ENCODE data around the gene RIC1. TPM values are rescaled to one million over a fixed set of nuclear protein-coding genes. Genes with fewer than 3 reads are reported as not detected.
"Not testable (repeated sequence)": the region's sequence is repeated elsewhere in the genome, so short reads cannot be mapped to it uniquely, and the experiment has no call there.

Gene RIC1
- total RNA-seq, 1 experiment from 2014 or later, result 14.7 TPM

DNA sequence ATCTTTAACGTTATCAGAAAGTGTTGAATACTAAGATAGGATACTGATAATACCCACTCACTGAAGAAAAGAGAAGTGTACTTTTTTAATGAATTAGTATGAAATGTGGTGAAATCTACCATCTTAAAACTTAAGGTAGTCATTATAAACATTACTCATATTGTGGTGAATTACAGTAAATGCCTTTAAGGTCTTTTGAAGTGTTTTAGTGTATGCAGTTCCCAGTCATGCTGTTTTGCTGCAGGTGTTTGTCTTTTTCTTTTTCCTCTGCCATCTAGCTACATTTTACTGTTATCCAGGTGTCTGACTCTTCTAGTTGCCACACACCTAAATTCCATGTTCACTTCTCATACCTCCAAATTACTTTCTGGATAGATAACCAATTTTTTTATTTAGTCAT is 131.4 kb downstream of the RIC1 start:
- in situ Hi-C loops (cut with HindIII; ENCODE audit: low pct_unique_long_range_greater_than_20kb, low sequenced_read_pairs), result no loop called here
- no peak for DNase-seq (ENCODE audit: low read depth, low spot score)

DNA sequence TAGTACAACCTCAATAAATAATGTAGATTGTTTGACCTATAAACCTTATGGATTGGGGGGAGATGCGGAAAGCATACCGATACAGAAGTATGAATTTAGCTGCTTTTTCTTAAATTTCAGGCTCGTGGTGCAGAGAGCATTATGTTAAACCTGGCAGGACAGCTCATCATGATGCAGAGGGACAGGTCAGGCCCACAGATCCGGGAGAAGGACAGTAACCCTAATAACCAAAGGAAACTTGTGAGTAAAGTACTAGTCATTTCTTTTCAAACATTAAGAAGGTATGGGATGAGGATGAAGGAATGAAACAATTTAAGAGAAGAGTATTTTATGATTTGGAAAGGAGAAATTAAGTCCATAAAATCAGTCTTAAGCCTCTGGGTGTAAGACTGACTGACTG is 133.5 kb downstream of the RIC1 start:
- in situ Hi-C loops (cut with HindIII; ENCODE audit: low pct_unique_long_range_greater_than_20kb, low sequenced_read_pairs), result no loop called here
- DNase-seq (ENCODE audit: low read depth, low spot score), result no peak

DNA sequence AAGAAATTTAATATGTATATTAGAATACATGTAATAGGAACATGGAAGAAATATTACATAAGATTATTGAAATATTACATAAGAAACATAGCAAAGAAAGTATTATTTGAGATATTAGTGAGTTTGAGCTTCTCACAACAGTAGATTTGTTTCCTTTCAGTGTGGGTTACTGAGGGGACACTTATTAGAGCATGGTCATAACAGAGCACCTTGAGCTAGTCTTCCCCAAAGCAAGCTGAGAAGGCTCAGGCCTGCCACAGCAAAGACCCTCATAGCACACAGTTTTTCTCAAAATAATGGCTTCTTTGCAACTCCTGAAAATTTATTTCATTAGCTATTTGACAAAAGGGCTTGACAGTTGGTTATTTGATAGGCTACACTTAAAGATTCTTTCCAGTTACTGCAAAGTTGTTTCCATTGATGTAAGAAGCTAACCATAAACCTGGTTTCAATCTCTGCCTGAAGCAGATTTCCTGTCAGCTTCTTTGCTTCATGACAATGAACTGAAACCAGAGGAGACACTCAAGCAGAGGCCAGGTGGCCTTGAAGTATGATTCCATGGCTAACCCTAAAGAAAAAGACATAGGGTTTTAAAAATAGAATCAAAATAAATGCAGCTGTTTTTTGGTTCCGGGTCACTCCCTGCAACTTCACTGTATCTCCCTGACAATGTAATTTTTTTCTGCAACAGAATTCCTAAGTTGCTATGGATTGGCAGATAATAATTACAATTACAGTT is 135.4 kb downstream of the RIC1 start:
- in situ Hi-C loops (cut with HindIII; ENCODE audit: low pct_unique_long_range_greater_than_20kb, low sequenced_read_pairs), result no loop called here

DNA sequence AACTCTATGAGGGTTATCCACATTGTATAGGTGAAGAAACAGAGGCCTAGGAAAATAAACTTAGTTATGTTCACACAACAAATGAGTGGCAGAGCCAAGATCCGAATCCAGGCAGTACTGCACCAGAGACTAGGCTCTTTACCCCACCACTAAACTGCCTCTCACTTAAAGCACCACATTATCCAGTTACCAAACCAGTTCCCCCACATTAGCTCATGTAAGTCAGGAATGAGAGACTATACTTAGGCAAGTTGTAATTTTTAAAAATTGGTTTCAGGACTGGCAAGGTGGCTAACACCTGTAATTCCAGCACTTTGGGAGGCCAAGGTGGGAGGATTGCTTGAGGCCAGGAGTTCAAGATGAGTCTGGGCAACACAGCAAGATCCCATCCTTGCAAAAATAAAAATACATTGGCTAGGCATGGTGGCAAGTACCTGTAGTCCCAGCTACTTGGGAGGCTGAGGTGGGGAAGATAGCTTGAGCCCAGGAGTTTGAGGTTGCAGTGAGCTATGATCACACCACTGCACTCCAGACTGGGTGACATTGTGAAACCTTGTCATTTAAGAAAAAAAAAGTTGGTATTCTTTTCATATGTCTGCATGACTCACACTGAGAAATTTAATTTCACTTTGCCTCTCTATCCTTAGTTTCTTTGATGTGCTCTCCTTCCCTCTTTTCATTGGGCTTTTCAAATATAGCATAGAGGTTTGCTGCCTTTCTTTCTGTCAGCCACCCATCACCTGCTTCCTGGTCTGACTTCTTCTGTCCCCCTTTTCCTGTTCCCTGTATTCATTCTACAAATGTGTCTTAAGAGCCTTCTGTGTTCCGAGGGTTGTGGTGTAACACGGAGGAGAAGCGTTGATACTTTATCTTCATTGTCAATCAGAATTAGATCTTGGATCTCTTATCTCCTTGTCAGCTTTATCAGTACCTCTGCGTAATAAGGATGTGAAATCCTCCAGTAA is 139.3 kb downstream of the RIC1 start:
- no peak for DNase-seq (ENCODE audit: low read depth, low spot score)
- in situ Hi-C loops (cut with HindIII; ENCODE audit: low pct_unique_long_range_greater_than_20kb, low sequenced_read_pairs), result no loop called here

More for the DNA sequence above, 135.4 kb downstream of the RIC1 start:
- DNase-seq (ENCODE audit: low read depth, low spot score), result no peak

- in situ Hi-C loops (cut with HindIII; ENCODE audit: low pct_unique_long_range_greater_than_20kb, low sequenced_read_pairs), result no loop called here
- peak; percentile 2 for DNase-seq (ENCODE audit: low read depth, low spot score)
These were observed 144.6 kb downstream of the RIC1 start for GRCh38 chr9:5773324-5773999.

GRCh38 chr9:5778805-5779204 is 149.9 kb downstream of the RIC1 start:
- DNase-seq (ENCODE audit: low read depth, low spot score), result no peak
- in situ Hi-C loops (cut with HindIII; ENCODE audit: low pct_unique_long_range_greater_than_20kb, low sequenced_read_pairs), result no loop called here

DNA sequence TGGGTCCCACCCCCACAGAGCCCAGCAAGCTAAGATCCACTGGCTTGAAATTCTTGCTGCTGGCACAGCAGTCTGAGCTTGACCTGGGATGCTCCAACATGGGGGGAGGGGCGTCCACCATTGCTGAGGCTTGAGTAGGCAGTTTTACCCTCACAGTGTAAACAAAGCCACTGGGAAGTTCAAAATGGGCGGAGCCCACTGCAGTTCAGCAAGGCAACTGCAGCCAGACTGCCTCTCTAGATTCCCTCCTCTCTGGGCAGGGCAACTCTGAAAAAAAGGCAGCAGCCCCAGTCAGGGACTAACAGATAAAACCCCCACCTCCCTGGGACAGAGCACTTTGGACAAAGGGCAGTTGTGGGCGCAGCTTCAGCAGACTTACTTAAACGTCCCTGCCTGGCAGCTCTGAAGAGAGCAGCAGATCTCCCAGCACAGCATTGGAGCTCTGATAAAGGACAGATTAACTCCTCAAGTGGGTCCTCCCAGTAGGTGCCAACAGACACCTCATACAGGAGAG is 150.9 kb downstream of the RIC1 start:
- in situ Hi-C loops (cut with HindIII; ENCODE audit: low pct_unique_long_range_greater_than_20kb, low sequenced_read_pairs); DNase-seq (ENCODE audit: low read depth, low spot score): not testable (repeated sequence)

DNA sequence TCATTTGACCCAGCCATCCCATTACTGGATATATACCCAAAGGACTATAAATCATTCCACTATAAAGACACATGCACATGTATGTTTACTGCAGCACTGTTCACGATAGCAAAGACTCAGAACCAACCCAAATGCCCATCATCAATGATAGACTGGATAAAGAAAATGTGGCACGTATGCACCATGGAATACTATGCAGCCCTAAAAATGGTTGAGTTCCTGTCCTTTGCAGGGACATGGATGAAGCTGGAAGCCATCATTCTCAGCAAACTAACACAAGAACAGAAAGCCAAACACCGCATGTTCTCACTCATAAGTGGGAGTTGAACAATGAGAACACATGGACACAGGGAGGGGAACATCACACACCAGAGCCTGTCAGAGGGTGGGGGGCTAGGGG is 154.5 kb downstream of the RIC1 start:
- in situ Hi-C loops (cut with HindIII; ENCODE audit: low pct_unique_long_range_greater_than_20kb, low sequenced_read_pairs); DNase-seq (ENCODE audit: low read depth, low spot score): not testable (repeated sequence)

GRCh38 chr9:5783982-5784381 is 155.1 kb downstream of the RIC1 start:
- in situ Hi-C loops (cut with HindIII; ENCODE audit: low pct_unique_long_range_greater_than_20kb, low sequenced_read_pairs), result no loop called here
- DNase-seq (ENCODE audit: low read depth, low spot score), result no peak

GRCh38 chr9:5784526-5785315 is 155.8 kb downstream of the RIC1 start:
- peak; percentile 46 for DNase-seq (ENCODE audit: low read depth, low spot score)
- in situ Hi-C loops (cut with HindIII; ENCODE audit: low pct_unique_long_range_greater_than_20kb, low sequenced_read_pairs), result no loop called here

- in situ Hi-C loops (cut with HindIII; ENCODE audit: low pct_unique_long_range_greater_than_20kb, low sequenced_read_pairs), result no loop called here
- DNase-seq (ENCODE audit: low read depth, low spot score), result peak; percentile 11
These were observed 157.6 kb downstream of the RIC1 start for GRCh38 chr9:5786370-5787127.

DNA sequence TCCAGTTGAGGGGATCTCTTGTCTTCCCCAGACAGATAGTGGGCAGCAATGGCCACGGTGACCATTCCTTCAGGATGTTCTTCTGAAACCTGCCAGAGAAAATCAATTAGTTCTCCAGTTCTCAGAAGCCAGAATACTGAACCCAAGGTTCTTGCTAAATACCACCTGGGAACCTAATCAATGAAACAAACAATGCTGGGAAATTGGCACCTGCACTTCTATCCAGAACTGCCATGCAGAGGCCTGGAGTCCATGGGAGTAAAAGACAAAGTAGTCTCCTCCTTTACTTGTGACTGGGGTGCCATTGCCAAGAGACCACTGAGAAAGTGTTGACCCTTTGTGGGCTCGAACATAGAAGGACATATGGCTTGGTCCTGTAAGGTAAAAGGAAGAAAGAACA is 158.3 kb downstream of the RIC1 start:
- in situ Hi-C loops (cut with HindIII; ENCODE audit: low pct_unique_long_range_greater_than_20kb, low sequenced_read_pairs), result no loop called here
- DNase-seq (ENCODE audit: low read depth, low spot score), result no peak

DNA sequence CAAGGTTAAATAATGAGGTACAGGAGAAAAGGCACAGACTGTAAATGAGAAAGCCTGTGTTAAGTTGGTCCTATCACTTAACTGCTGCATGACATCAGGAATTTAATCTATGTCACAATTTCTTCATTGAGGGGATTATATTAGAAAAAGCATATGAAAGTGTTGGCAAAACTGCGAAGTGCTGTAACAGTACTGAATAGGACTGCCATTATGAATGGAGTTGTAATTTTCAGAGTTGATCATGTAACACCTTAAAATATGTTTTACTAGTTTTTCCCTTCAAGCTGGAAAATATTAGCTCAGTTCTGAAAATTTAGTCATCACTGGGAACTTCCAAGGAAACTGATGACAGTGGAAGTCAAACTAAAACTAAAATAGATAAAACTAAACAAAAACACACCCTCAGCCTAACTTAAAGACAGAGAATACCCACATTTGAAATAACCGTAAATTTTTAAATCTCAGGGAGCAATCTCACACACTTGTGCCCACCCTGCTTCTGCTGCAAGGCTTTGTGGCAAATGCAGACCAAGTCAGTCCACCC is 158.9 kb downstream of the RIC1 start:
- in situ Hi-C loops (cut with HindIII; ENCODE audit: low pct_unique_long_range_greater_than_20kb, low sequenced_read_pairs), result no loop called here
- DNase-seq (ENCODE audit: low read depth, low spot score), result no peak

DNA sequence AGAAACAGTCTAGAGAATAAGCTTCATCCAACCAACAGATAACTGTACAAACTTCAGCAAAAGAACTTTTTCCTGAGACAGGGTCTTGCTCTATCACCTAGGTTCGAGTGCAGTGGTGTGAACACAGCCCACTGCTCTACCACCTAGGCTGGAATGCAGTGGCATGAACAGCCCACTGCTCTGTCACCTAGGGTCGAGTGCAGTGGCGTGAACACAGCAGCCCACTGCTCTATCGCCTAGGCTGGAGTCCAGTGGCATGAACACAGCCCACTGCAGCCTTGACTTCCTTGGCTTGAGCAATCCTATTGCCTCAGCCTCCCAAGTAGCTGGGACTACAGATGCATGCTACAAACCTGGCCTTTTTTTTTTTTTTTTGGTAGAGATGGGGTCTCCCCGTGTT is 160.6 kb downstream of the RIC1 start:
- in situ Hi-C loops (cut with HindIII; ENCODE audit: low pct_unique_long_range_greater_than_20kb, low sequenced_read_pairs), result no loop called here
- no peak for DNase-seq (ENCODE audit: low read depth, low spot score)

GRCh38 chr9:5790923-5791322 is 162.0 kb downstream of the RIC1 start:
- peak; percentile 43 for DNase-seq (ENCODE audit: low read depth, low spot score)
- in situ Hi-C loops (cut with HindIII; ENCODE audit: low pct_unique_long_range_greater_than_20kb, low sequenced_read_pairs), result no loop called here

- in situ Hi-C loops (cut with HindIII; ENCODE audit: low pct_unique_long_range_greater_than_20kb, low sequenced_read_pairs), result no loop called here
- DNase-seq (ENCODE audit: low read depth, low spot score), result no peak
These were observed 163.0 kb downstream of the RIC1 start for GRCh38 chr9:5791870-5792269.
